ENCODE data around the gene MYD88.
"Not testable (repeated sequence)": the region's sequence is repeated elsewhere in the genome, so short reads cannot be mapped to it uniquely, and the experiment has no call there.

The MYD88 gene

DNA sequence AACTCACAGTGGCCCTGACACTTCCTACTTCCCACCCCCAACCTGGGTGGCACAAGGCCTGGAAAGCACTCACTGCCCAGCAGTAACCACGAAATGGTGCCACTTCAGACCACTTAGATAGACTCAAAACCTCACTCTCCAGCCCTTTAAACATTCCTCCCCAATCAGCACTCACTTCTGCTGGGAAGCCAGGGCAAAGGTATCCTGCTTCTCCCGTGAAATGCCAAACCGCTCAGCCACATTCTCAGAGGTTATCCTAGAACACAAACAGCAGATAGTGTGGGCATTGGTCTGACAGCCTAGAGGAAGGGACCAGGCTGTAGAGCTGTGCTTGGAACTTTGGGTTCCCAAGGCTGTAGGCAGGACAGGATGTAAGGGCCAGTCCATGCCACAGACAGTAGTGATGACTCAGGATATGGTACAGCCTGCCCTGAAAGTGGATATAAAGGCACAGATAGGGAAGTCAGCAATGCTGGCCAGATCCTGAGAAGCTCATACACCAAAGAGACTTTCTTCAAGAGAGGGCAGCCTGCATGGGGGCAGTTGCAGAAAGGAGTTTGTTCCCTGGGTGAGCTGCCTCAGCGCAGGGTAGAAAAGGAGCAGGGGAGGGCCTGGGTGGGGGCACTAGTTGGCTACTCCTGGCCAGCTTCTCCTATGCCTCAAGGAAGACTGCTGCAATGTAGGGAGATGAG is 10.7 kb upstream of the MYD88 start:
- no peak for DNase-seq

DNA sequence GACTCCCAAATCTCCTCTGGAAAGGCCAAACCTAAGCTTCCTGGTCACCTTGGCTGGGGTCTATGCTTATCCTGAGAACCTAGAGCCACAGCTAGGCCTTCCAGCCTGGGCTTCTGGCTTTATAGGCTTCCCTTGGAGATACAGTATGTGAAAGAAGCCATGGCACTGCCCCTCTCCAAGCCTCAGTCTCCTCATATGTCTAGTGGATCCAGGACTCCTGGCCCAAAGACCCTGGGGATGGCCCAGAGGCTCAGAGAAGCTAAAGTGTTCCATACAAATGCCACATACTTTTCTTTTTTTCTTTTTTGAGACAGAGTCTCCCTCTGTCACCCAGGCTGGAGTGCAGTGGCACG is 10.2 kb upstream of the MYD88 start:
- DNase-seq: no peak

DNA sequence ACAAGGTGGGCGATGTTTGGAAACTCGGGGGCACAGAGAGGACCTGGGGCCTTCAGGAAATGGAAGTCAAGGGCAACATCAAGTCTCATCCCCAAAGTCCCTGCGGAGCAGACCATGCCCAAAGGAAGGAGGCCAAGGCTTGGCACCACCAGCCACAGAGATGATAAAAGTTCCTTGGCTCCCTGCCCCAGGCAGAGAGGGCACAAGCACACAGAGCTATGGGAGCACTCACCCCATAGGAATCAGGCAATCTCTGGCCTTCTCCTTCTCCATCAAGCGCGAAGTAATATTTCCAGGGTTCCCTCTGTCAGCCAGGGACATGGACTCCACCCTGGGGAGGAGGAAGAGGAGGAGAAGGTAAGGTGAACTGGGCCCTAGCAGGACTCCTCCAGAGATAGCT is 9.4 kb upstream of the MYD88 start:
- DNase-seq: no peak

DNA sequence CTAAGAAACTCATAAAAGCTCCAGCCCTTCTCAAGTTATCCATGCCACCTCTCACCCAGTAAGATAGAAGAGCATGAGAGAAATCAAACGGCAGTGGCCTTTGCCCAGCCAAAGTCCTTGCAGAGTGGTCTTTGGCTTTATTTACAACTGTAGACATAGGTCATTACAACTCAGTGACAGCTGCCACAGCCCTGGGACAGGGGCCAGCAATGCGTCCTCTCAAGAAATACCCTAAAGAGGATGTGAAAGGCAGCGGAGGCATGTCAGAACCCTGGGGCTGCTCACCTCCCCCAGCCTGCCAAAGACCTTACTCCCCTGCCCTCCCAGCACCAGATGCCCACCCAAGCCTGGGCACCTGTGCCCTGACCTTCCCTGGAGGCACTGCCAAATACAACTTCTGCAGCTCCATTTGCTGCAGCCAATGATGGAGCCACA is 7.8 kb upstream of the MYD88 start:
- no peak for DNase-seq

DNA sequence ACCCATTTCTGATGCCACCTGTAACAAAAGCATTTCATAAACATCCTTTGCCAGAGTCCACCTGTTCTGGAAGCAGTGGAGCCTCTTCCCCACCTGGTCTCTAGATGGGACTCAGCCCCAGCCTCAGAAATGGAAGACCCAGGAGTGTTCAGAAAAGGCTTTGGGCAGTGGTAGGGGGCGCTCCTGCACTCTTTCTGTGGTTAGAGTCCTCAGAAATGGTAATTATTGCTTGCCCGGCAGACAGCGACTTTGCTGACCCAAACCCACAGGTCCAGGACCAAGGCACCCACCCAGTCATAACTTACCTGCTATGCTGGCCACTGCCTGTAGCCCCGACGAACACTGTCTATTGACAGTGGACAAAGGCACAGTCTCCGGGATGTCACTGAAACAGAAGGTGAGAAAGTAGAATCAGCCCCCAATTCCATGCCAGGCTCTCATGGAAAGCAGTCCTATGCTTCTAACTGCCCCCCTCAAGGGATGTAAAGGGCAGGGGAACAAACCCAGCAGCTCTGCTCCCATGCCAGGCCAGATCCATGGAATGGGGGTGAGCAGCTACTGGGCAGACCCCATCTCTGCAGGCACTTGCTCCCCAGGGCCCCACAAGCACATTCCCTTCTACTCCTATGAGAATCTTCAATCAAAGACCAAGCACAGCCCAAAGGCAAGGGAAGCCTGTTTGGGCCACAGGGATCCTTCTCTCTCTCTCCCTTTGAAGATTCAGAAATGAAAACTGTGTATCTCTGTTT is 6.7 kb upstream of the MYD88 start:
- DNase-seq: no peak

DNA sequence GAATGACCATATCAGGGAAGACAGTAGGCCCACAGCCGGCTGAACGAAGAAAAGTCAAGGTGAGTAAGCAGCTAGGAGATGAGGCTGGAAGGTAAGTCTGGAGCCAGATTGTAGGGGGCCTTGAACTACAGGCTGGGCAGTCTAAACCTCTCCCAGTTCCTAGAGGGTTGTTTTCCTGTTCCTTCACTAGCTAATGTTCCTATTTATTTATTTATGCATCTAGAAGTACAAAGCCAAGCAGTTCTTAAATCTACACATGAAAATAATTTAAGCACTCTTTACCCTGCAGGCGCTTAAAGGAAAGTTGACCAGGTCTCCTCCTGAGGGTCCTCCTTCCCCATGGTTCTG is 5.3 kb upstream of the MYD88 start:
- DNase-seq: no peak

DNA sequence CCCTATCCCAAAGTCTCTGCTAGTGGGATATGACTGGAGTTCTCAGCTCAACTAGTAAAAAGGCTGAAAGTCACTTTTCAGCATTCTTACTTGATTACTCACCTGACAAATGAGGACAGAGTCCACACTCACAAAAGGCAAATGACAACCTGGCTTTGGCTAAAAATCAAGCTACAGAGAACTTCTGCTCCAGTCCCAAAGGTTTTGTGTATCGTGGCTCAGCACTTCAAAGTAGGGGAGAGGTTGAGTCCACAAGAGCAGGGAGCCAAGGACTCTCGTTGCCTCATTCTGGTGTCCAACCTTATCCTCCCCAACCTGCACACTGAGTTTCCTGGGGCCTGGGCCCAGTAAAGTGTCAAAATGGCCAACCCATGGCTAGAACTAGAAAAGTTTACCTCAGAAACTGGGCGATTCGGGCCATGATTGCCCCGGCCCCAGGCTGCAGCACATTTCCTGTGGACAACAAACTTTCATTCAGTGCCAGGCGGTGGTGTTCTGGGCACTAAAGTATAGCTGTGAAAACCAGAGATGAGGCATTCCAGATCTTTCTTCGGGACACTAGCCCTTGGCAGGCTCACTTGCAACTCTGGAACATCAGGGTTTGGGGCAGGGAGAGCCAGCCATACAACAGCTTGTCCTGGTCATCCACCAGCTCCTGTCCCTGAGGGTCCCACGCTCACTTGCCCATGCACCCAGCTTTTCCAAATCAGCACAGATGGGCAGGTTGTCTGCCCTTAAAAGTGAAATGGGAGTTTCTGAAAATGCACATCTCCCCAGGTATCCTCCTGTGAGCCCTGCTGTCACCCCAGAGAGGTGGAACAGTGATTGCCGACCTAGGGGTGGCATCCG is 4.7 kb upstream of the MYD88 start:
- DNase-seq: no peak

DNA sequence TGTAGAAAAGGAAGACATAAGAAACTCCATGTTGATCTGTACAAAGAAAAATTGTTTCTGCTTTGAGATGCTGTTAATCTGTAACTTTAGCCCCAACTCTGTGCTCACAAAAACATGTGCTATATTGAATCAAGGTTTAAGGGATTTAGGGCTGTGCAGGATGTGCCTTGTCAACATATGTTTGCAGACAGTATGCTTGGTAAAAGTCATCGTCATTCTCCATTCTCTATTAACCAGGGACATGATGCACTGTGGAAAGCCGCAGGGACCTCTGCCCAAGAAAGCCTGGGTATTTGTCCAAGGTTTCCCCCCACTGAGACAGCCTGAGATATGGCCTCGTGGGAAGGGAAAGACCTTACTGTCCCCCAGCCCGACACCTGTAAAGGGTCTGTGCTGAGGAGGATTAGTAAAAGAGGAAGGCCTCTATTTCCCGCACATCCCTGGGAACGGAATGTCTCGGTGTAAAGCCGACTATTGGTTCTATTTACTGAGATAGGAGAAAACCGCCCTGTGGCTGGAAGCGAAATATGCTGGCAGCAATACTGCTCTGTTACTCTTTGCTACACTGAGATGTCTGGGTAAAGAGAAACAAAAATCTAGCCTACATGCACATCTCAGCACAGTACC is 3.8 kb upstream of the MYD88 start:
- not testable (repeated sequence) for DNase-seq

DNA sequence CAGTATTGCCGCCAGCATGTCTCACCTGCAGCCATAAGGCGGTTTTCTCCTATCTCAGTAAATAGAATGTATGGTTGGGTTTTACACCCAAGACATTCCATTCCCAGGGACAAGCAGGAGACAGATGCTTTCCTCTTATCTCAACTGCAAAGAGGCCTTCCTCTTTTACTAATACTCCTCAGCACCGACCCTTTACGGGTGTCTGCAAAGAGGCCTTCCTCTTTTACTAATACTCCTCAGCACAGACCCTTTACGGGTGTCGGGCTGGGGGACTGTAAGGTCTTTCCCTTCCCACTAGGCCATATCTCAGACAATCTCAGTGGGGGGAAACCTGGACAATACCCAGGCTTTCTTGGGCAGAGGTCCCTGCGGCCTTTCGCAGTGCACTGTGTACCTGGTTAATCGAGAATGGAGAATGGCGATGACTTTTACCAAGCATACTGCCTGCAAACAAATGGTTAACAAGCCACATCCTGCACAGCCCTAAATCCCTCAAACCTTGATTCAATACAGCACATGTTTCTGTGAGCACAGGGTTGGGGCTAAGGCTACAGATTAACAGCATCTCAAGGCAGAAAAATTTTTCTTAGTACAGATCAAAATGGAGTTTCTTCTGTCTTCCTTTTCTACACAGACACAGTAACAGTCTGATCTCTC is 2.7 kb upstream of the MYD88 start:
- DNase-seq: not testable (repeated sequence)

DNA sequence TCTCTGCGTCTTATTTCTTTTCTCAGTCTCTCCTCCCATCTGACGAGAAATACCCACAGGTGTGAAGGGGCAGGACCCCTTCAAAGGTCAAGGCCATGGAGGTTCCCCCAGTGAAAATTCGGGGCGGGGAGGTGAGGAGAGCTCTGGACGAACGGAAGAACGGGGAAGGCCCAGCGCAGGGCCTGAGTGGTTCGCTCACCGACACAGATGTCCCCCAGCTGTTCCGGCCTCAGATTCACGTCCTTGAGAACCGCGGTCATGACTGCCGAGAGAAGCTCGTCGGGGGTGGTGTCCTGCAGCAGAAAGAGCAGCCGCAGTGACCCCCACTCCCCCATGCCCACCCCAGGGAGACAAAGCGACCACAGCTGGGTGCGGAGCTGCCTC is 2.1 kb upstream of the MYD88 start:
- no peak for DNase-seq

DNA sequence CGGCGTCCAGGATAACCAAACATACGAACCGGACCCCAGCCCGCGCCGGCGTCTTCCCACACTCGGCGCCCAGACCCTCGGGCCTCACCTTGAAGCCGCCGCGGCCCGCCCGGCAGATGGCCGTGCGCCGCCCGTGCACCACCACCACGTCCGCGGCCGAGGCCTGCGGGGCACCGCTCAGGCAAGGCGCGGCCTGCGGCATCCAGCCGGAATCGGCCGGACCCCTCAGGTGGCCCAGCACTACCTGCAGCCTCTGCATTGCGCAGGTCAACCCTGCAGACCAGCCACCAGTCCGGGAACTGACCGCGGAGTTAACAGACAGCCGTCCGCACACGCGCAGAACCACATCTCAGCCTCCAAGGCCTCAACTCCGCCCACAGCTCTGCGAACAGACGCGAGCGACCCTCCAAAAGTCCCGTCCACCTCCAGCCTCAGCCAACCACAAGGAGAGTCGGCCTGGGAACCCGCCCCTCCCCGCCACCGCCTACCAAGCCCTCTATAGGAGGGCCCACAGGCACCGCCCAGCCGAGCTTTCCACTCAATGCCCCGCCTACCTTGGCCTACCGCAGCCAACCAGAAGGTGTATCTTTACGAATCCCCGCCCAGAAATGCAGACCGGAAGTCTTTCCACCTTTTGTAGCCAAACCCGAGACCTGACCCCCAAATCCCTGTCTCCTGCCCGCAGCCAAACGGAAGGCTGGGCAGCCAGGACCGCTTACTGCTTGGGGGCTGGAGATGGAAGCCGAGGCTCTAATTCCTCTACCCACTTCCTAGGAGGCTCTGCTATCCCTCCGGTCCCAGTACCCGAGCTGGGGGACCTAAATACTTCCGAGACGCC is 1.5 kb upstream of the MYD88 start, which contains the start of gene ACAA1:
Gene ACAA1, minus strand, starts transcription at position 351 of the 838 bp plus-strand sequence. Its CDS starts 92 bp downstream, at position 259.
- DNase-seq: peak; percentile 100

DNA sequence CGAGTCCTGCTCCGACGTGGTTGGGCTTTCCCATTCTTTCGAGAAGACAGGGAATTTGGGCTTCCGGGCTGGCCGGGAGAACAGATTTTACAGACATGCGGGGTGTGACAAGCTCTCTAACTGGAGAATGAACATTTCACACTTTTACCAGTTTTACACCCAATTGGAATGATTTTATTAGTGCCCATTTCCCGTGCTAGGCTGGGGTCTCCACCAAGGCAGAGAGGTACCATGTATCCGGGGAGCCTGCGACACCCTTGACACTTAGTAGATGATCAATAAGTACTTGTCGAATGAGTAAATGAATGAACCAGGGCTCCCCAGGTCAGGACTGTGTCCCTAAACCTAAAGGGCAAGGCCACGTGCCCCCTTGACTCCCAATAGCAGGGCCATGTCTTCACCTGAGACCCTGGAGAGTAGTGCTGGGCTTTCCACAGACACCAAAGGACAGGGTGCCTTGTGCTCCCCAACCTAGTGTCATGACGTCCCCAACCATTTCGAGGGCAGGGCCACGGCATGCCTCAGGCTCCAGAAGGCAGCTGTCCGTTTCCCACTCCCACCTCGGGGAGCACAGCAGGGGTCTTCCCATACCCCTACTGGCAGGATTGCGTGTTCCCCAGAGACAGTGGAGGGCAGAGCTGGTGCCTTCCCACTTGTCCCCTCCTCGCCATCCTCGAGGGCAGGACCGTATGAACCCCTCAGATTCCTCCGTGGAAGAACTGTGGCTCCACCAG is 679 bp upstream of the MYD88 start:
- peak; percentile 34 for DNase-seq

DNA sequence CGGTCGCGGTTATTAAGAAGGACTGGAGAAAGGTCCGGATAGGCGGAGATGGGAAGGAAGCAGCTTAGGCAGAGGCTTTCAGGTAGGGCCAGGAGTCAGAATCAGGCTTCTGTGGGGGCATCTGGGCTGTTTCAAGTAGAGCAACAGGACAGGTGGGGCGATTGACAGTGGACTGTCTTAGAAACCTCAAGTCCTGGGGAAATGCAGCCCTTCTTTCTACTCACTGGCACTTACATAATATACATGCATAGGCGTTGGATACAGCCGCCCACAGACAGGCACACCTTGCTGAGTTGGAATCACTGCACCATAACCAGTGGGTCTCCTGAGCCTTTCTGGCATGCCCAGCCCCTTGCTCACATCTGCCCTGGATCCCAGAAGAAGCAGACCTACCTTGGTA is 730 bp downstream of the MYD88 start:
- no peak for DNase-seq

DNA sequence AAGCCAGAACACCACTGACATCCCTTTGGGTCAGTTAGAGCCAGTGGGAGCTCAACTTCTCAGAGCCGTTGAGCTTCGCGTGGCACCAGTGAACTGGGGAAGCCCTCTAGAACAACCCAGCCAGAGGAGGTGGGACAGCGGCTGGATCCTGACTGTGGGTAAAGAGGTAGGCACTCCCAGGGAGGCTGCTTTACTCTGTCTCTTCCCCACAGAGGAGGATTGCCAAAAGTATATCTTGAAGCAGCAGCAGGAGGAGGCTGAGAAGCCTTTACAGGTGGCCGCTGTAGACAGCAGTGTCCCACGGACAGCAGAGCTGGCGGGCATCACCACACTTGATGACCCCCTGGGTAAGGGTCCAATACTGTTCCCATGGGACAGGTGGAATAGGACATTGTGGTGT is 1.2 kb downstream of the MYD88 start:
- no peak for DNase-seq

DNA sequence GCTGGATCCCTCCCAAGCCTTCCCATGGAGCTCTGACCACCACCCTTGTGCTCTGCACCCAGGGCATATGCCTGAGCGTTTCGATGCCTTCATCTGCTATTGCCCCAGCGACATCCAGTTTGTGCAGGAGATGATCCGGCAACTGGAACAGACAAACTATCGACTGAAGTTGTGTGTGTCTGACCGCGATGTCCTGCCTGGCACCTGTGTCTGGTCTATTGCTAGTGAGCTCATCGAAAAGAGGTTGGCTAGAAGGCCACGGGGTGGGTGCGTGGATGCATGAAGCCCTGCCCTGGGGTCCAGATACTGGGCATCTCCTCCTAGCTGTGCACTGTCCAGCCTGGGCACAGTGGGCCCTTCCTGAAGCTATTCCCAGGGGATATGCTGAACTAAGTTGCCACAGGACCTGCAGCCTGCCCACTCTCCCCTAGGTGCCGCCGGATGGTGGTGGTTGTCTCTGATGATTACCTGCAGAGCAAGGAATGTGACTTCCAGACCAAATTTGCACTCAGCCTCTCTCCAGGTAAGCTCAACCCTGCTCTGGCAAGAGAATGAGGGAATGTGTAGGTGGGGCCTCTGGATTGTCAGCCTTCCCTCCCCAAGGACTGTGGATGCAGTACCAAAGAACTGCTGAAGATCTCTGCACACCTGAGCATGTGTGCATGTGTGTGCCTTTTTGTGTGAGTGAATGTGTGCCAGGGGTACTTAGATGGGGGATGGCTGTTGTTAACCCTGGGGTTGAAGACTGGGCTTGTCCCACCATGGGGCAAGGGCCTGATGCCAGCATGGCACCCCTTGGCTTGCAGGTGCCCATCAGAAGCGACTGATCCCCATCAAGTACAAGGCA is 2.1 kb downstream of the MYD88 start:
- DNase-seq: no peak

DNA sequence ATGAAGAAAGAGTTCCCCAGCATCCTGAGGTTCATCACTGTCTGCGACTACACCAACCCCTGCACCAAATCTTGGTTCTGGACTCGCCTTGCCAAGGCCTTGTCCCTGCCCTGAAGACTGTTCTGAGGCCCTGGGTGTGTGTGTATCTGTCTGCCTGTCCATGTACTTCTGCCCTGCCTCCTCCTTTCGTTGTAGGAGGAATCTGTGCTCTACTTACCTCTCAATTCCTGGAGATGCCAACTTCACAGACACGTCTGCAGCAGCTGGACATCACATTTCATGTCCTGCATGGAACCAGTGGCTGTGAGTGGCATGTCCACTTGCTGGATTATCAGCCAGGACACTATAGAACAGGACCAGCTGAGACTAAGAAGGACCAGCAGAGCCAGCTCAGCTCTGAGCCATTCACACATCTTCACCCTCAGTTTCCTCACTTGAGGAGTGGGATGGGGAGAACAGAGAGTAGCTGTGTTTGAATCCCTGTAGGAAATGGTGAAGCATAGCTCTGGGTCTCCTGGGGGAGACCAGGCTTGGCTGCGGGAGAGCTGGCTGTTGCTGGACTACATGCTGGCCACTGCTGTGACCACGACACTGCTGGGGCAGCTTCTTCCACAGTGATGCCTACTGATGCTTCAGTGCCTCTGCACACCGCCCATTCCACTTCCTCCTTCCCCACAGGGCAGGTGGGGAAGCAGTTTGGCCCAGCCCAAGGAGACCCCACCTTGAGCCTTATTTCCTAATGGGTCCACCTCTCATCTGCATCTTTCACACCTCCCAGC is 2.9 kb downstream of the MYD88 start:
- no peak for DNase-seq

DNA sequence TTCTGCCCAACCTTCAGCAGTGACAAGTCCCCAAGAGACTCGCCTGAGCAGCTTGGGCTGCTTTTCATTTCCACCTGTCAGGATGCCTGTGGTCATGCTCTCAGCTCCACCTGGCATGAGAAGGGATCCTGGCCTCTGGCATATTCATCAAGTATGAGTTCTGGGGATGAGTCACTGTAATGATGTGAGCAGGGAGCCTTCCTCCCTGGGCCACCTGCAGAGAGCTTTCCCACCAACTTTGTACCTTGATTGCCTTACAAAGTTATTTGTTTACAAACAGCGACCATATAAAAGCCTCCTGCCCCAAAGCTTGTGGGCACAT is 3.5 kb downstream of the MYD88 start:
- DNase-seq: no peak

DNA sequence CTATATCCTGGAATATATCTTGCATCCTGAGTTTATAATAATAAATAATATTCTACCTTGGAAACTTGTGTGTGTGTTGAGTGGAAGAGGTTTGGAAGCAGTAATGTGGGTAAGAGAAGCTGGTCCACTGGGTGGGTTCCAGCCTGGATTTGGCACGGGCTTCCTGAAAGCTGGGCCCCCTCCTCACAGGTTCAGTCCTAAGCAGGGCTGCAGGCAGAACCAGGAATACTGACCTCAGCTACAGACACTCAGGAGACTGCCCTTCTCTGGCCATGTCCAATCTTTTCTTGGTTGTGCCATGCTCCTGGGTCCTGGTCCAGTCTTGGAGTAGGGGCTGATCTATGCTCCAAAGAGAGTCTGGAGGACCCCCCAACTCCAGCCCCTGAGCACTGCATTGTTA is 4.5 kb downstream of the MYD88 start:
- no peak for DNase-seq

DNA sequence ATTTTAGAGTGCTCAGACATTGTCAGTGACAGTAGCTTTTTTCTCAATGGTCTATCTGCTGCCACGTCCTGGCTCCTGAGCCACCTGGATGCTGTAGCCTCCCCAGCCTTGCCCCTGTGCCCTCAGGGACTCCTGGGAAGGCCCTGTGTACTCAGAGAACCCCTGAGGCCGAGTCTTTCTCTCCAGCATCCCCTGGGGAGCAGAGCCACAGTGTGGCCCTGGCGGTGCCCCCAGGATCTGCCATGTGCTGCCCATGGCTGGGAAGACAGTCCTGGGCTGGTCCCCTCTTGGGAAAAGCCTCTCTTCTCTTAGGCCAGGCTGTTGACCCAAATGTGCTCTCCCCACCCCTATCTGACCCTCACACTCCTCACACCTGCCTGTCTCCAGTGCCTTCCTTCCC is 5.0 kb downstream of the MYD88 start:
- DNase-seq: no peak

Data from right hindlimb (tissue), 1 donor.